PC-9 (cell line): ENCODE data around the gene LINGO3. TPM values are rescaled to one million over a fixed set of nuclear protein-coding genes. Genes with fewer than 3 reads are reported as not detected.

ENCODE experiments used
- BruUV-seq: library from RNA; stranded (reverse); fragments of 400-500 nt; replicated peaks from 2 replicates; lab custom pipeline; 2021; lab: Mats Ljungman, UMichigan
- CTCF ChIA-PET: fragments of 300-600 bp; sonication (Branson Sonifier 250); formaldehyde crosslinking; loops from one replicate; lab custom pipeline; 2022; ENCODE audit warnings: antibody characterized with exemption; lab: Charles Lee
- POLR2A ChIA-PET: fragments of 300-600 bp; sonication (Branson Sonifier 250); formaldehyde crosslinking; loops from one replicate; lab custom pipeline; 2022; ENCODE audit warnings: antibody characterized with exemption; ENCODE audit not compliant: unreplicated experiment; lab: Charles Lee
- DNase-seq, 2 experiments: peaks; one replicate each; pipeline versions ENCODE4 v3.0.0 to v3.0.0-alpha.2; 2015 to 2022; ENCODE audit warnings: mixed read lengths in 1 of 2
- H2AFZ ChIP-seq: fragments of 200-600 bp; sonication (generic); 2 replicates; pipeline ENCODE4 v1.8.1; 2017; ENCODE audit warnings: antibody characterized with exemption
- H3F3A ChIP-seq: fragments of 200-600 bp; sonication (generic); 2 replicates; pipeline ENCODE4 v1.8.1; 2017; ENCODE audit warnings: antibody characterized with exemption, mild to moderate bottlenecking, low read depth; ENCODE audit not compliant: insufficient read depth
- H3K27ac ChIP-seq: fragments of 200-600 bp; sonication (generic); 2 replicates; pipeline ENCODE4 v1.6.1; 2016; ENCODE audit warnings: mixed run types
- H3K27me3 ChIP-seq: fragments of 200-600 bp; sonication (generic); 2 replicates; pipeline ENCODE4 v1.6.1; 2016; ENCODE audit warnings: low read depth, mixed run types; ENCODE audit not compliant: insufficient read depth
- H3K36me3 ChIP-seq: fragments of 200-600 bp; sonication (generic); 2 replicates; pipeline ENCODE4 v1.6.1; 2016; ENCODE audit warnings: low read depth, mixed run types
- H3K4me1 ChIP-seq: fragments of 200-600 bp; sonication (generic); replicated peaks from 2 replicates; pipeline ENCODE4 v1.6.1; 2016; ENCODE audit warnings: mixed run types; ENCODE audit not compliant: insufficient read depth
- H3K4me2 ChIP-seq: fragments of 200-600 bp; sonication (generic); 2 replicates; pipeline ENCODE4 v1.6.1; 2017; ENCODE audit warnings: mixed run types
- H3K4me3 ChIP-seq: fragments of 200-600 bp; sonication (generic); 2 replicates; pipeline ENCODE4 v1.6.1; 2016; ENCODE audit warnings: mixed run types
- H3K79me2 ChIP-seq: fragments of 200-600 bp; sonication (generic); 2 replicates; pipeline ENCODE4 v1.6.1; 2017; ENCODE audit warnings: low read depth, mixed run types
- H3K9me2 ChIP-seq: fragments of 200-600 bp; sonication (generic); 2 replicates; pipeline ENCODE4 v1.8.1; 2017; ENCODE audit warnings: mild to moderate bottlenecking; ENCODE audit not compliant: insufficient read depth
- H3K9me3 ChIP-seq: fragments of 200-600 bp; sonication (generic); 2 replicates; pipeline ENCODE4 v1.8.1; 2016; ENCODE audit warnings: low read depth; ENCODE audit not compliant: insufficient read depth
- H4K20me1 ChIP-seq: fragments of 200-600 bp; sonication (generic); 2 replicates; pipeline ENCODE4 v1.8.1; 2017; ENCODE audit not compliant: insufficient read depth
- EZH2 ChIP-seq: fragments of 200-600 bp; sonication (generic); IDR thresholded peaks from 2 replicates; pipeline ENCODE4 v1.8.0; 2017; ENCODE audit warnings: antibody characterized with exemption, low read depth
- intact Hi-C: fragments of 100-400 bp; cut with micrococcal nuclease; formaldehyde crosslinking; loops from one replicate; pipeline ENCODE4 v1.10.0; 2022; ENCODE audit not compliant: unreplicated experiment
- total RNA-seq: library from RNA; stranded (reverse); gene quantifications from 2 replicates; pipeline ENCODE4 v1.2.3, GENCODE V29; 2021
- TF ChIP-seq, protein P1 (sequence below): fragments of 200-600 bp; sonication (generic); conservative IDR thresholded peaks from 2 replicates; pipeline ENCODE4 v1.6.1; 2017; ENCODE audit warnings: mixed run types, antibody characterized with exemption, mild to moderate bottlenecking, moderate library complexity

The LINGO3 gene
- total RNA-seq, 1 experiment from 2014 or later: not detected

DNA sequence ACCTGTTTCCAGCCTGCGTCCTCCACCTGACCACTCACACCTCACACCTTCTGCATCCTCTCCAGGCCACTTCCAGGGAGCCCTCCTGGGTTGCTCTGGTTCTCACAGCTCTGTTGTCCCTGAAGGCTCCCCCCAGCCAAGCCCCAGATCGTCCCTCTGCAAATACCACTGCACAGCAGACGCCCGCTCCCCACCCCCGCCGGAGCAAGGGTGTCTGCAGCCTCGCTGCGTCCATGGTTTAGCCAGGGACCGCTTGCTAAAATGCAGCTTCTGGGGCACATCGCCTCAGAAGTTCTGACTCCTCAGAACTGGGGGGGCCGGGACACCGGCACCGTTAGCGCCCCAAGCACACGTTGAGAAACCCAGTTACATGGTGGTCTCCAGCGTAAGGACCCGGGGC is 983 bp downstream of the LINGO3 start:
- H3F3A ChIP-seq: no peaks in the 10 kb centered on the region
- H3K9me2 ChIP-seq: no peaks in the 10 kb centered on the region
- no peaks in the 10 kb centered on the region for H3K9me3 ChIP-seq
- H3K27me3 ChIP-seq: 0 out of 2 replicates have a peak, but pooled peaks cover 3% of the 10 kb centered on the region
- BruUV-seq: no TSS peak
- no peaks in the 10 kb centered on the region for H3K4me1 ChIP-seq
- no peak overlapping the region for H3K27ac ChIP-seq
- no peaks in the 10 kb centered on the region for H4K20me1 ChIP-seq
- no peaks in the 10 kb centered on the region for H3K36me3 ChIP-seq
- POLR2A ChIA-PET: no interaction called here
- intact Hi-C loops: no loop called here
- no peaks in the 10 kb centered on the region for H3K79me2 ChIP-seq
- TF ChIP-seq EZH2: no peak
- TF ChIP-seq, protein P1, sequence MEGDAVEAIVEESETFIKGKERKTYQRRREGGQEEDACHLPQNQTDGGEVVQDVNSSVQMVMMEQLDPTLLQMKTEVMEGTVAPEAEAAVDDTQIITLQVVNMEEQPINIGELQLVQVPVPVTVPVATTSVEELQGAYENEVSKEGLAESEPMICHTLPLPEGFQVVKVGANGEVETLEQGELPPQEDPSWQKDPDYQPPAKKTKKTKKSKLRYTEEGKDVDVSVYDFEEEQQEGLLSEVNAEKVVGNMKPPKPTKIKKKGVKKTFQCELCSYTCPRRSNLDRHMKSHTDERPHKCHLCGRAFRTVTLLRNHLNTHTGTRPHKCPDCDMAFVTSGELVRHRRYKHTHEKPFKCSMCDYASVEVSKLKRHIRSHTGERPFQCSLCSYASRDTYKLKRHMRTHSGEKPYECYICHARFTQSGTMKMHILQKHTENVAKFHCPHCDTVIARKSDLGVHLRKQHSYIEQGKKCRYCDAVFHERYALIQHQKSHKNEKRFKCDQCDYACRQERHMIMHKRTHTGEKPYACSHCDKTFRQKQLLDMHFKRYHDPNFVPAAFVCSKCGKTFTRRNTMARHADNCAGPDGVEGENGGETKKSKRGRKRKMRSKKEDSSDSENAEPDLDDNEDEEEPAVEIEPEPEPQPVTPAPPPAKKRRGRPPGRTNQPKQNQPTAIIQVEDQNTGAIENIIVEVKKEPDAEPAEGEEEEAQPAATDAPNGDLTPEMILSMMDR: no peak
- no peak for DNase-seq
- H3K4me3 ChIP-seq: no peak overlapping the region
- H3K4me2 ChIP-seq: no peak overlapping the region
- CTCF ChIA-PET: no interaction called here
- no peak overlapping the region for H2AFZ ChIP-seq

DNA sequence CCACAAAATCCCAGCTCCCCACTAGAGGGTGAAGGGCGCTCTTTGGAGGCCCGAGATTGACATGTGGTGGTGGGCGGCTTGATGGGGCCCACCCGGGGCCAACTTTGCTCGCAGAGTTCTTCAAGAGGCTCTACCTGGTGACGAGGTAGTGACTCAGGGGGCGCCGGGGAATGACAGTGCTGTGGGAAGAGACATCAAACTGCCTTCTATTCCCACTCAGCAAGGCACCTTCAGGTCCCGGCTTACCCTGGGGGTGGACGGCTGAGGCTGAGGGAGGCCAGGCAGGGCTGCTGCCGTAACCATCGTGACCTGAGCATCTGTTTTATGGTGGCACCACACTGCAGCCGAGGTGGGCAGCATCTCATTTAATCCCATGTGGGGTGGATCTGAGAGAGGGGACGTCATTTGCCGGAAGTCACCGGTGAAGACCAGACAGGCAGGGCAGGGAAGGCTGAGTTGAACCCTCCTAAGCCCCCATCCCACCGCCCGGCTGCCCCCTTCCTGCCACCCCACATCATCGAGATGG is 1.6 kb downstream of the LINGO3 start:
- no peaks in the 10 kb centered on the region for H4K20me1 ChIP-seq
- no peaks in the 10 kb centered on the region for H3K36me3 ChIP-seq
- H3K9me2 ChIP-seq: no peaks in the 10 kb centered on the region
- no peaks in the 10 kb centered on the region for H3K79me2 ChIP-seq
- H3K4me1 ChIP-seq: no peaks in the 10 kb centered on the region
- no peak for TF ChIP-seq EZH2
- TF ChIP-seq, protein P1: no peak
- H3K27me3 ChIP-seq: 0 out of 2 replicates have a peak, but pooled peaks cover 3% of the 10 kb centered on the region
- H3F3A ChIP-seq: no peaks in the 10 kb centered on the region
- H3K9me3 ChIP-seq: no peaks in the 10 kb centered on the region
- intact Hi-C loops: no loop called here
- ChIA-PET POLR2A (no interaction called here), CTCF (no interaction called here)
- H3K4me2 ChIP-seq: no peak overlapping the region
- BruUV-seq: no TSS peak
- DNase-seq: no peak
- H3K4me3 ChIP-seq: no peak overlapping the region
- H3K27ac ChIP-seq: no peak overlapping the region
- H2AFZ ChIP-seq: no peak overlapping the region

DNA sequence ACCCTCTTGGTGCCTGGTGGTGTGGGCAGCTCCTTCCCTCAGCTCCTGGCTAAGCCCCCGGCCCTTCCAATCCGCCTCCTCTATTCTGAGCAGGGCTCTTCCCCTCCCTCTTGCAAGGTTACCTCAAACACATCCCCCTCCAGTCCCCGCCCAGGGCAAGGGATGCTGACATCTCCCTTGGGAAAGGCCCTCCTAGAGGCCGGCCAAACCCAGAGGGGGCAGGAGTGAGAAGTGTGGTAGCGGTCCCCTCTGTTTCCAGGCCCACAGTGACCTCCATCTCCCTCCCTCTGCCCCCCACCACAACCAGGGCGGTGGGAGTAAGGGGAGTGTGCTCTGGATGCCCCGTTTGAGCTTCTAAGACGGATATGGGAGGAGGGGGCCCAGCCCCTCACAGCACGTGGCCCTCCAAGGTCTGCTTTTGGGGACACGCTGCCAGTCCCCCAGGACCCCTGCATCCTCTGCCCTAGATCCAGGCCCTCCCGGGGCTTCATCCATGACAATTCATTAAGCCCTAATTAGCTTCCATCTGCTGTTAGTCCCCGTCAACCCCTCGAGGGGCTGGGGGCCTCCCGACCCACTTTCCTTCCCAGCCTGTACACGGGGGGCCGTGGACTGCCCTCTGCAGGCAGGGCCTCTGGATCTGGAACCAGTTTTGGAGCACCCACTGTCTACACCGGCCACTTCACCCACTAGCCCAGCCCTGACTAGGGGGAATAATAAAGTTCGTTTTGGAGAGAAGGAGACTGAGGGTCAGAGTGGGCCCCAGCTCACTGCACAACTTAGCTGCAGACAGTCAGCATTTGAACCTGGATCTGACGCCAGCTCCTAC is 2.3 kb downstream of the LINGO3 start:
- no peak overlapping the region for H3K4me2 ChIP-seq
- H2AFZ ChIP-seq: no peak overlapping the region
- no peak overlapping the region for H3K27ac ChIP-seq
- no peaks in the 10 kb centered on the region for H4K20me1 ChIP-seq
- H3K4me1 ChIP-seq: no peaks in the 10 kb centered on the region
- ChIA-PET CTCF (no interaction called here), POLR2A (no interaction called here)
- no peaks in the 10 kb centered on the region for H3K9me3 ChIP-seq
- TF ChIP-seq, protein P1: no peak
- TF ChIP-seq EZH2: no peak
- no peaks in the 10 kb centered on the region for H3K9me2 ChIP-seq
- BruUV-seq: no TSS peak
- no peaks in the 10 kb centered on the region for H3K79me2 ChIP-seq
- no peaks in the 10 kb centered on the region for H3K36me3 ChIP-seq
- H3K27me3 ChIP-seq: 0 out of 2 replicates have a peak, but pooled peaks cover 3% of the 10 kb centered on the region
- intact Hi-C loops: no loop called here
- no peaks in the 10 kb centered on the region for H3F3A ChIP-seq
- no peak for DNase-seq
- H3K4me3 ChIP-seq: no peak overlapping the region
